HG03039 (cell line): ENCODE data around the gene MPRIP.
"Not testable (repeated sequence)": the region's sequence is repeated elsewhere in the genome, so short reads cannot be mapped to it uniquely, and the experiment has no call there.

ENCODE experiments used
- ATAC-seq: cut with Tn5 transposase; IDR thresholded peaks from one replicate; pipeline ENCODE4 v1.9.1; 2021; ENCODE audit warnings: mild to moderate bottlenecking, moderate library complexity; ENCODE audit not compliant: unreplicated experiment

The MPRIP gene

GRCh38 chr17:17158506-17158905, 116.2 kb downstream of the MPRIP start:
- not testable (repeated sequence) for ATAC-seq

GRCh38 chr17:17159571-17159970, 117.3 kb downstream of the MPRIP start:
- ATAC-seq = no peak

- ATAC-seq = no peak
These were observed 118.9 kb downstream of the MPRIP start for GRCh38 chr17:17161121-17161520.

- ATAC-seq = no peak
These were observed 119.5 kb downstream of the MPRIP start for GRCh38 chr17:17161759-17162158.

GRCh38 chr17:17164156-17164555, 121.9 kb downstream of the MPRIP start:
- no peak for ATAC-seq

- no peak for ATAC-seq
These were observed 122.4 kb downstream of the MPRIP start for GRCh38 chr17:17164676-17165075.

GRCh38 chr17:17165666-17166308, 123.5 kb downstream of the MPRIP start:
- no peak for ATAC-seq

- no peak for ATAC-seq
These were observed 124.2 kb downstream of the MPRIP start for GRCh38 chr17:17166446-17166845.

- no peak for ATAC-seq
These were observed 125.1 kb downstream of the MPRIP start for GRCh38 chr17:17167356-17167755.

- no peak for ATAC-seq
These were observed 125.7 kb downstream of the MPRIP start for GRCh38 chr17:17167986-17168385.

GRCh38 chr17:17168401-17168800, 126.1 kb downstream of the MPRIP start:
- ATAC-seq = no peak

- ATAC-seq = no peak
These were observed 127.1 kb downstream of the MPRIP start for GRCh38 chr17:17169396-17169795.

GRCh38 chr17:17170346-17170985, 128.2 kb downstream of the MPRIP start:
- no peak for ATAC-seq

GRCh38 chr17:17171186-17171585, 128.9 kb downstream of the MPRIP start:
- ATAC-seq = no peak

GRCh38 chr17:17172001-17172939, 130.0 kb downstream of the MPRIP start:
- ATAC-seq = no peak

GRCh38 chr17:17172990-17173389, 130.7 kb downstream of the MPRIP start:
- no peak for ATAC-seq

GRCh38 chr17:17173921-17174320, 131.7 kb downstream of the MPRIP start:
- ATAC-seq = no peak

- ATAC-seq = no peak
These were observed 133.1 kb downstream of the MPRIP start for GRCh38 chr17:17175340-17175739.

GRCh38 chr17:17175917-17176316, 133.7 kb downstream of the MPRIP start:
- no peak for ATAC-seq

GRCh38 chr17:17176341-17176740, 134.1 kb downstream of the MPRIP start:
- no peak for ATAC-seq

GRCh38 chr17:17177176-17177575, 134.9 kb downstream of the MPRIP start:
- ATAC-seq = no peak

GRCh38 chr17:17179371-17179827, 137.1 kb downstream of the MPRIP start:
- no peak for ATAC-seq
